ENCODE measurements around the gene DTX1. TPM values are rescaled to one million over a fixed set of nuclear protein-coding genes. Genes with fewer than 3 reads are reported as not detected.

Gene DTX1
- total and polyA plus RNA-seq, 2 of the 8 experiments (the other 6 are each of a cell fraction or from before 2014, with no cell fraction given), result 4.7 to 6.9 TPM

GRCh38 chr12:113143959-113144358, 87.4 kb downstream of the DTX1 start:
- Histone ChIP-seq H2BK15ac (ENCODE audit: low read length) (no peak overlapping the region), H3K36me3 (ENCODE audit: control insufficient read depth in 2 of 4, insufficient read depth in 4 of 4, low read length in 3 of 4) (no peaks in the 10 kb centered on the region), H2BK5ac (ENCODE audit: low read depth, low read length) (no peak overlapping the region), H2BK120ac (replicated peaks; ENCODE audit: low read depth, low read length) (no peak overlapping the region), H3K9me3 (ENCODE audit: insufficient read depth in 2 of 2, low read depth in 1 of 2, low read length in 1 of 2) (no peaks in the 10 kb centered on the region), H2AK5ac (ENCODE audit: low read depth, low read length) (no peak overlapping the region), H3K79me2 (ENCODE audit: control insufficient read depth in 1 of 2, insufficient read depth in 2 of 2, low read length in 2 of 2) (no peaks in the 10 kb centered on the region), H3K14ac (ENCODE audit: insufficient read length) (no peak overlapping the region), H3K56ac (replicated peaks; ENCODE audit: insufficient read length, low read depth, low read length) (no peak overlapping the region), H3K4ac (replicated peaks; ENCODE audit: insufficient read length, low read depth, low read length) (no peak overlapping the region), H4K5ac (ENCODE audit: insufficient read length, low read depth, low read length) (no peak overlapping the region), H3K27me3 (replicated peaks in 1 of 4; ENCODE audit: control insufficient read depth in 3 of 4, extremely low read depth in 1 of 4, insufficient read depth in 3 of 4, low read length in 3 of 4) (no peaks in the 10 kb centered on the region), H2BK12ac (ENCODE audit: low read depth, low read length) (no peak overlapping the region), H3K23me2 (ENCODE audit: low read depth, low read length) (no peaks in the 10 kb centered on the region; the same call in 1 of the 2 replicates), H2BK20ac (ENCODE audit: low read length) (no peak overlapping the region), H3K23ac (ENCODE audit: insufficient read length) (no peak overlapping the region), H2AFZ (ENCODE audit: low read length) (no peak overlapping the region), H3K27ac (ENCODE audit: low read depth, low read length) (no peak overlapping the region), H3K4me3 (ENCODE audit: extremely low read depth in 1 of 4, insufficient read depth in 2 of 4, low read depth in 3 of 4, low read length in 4 of 4) (no peak overlapping the region), H4K91ac (replicated peaks; ENCODE audit: insufficient read length, low read length) (no peak overlapping the region), H3K79me1 (ENCODE audit: low read depth, low read length) (no peaks in the 10 kb centered on the region), H4K8ac (ENCODE audit: extremely low read depth, insufficient read depth, low read length) (no peak overlapping the region), H3K4me2 (ENCODE audit: insufficient read depth in 1 of 2, low read depth in 2 of 2, low read length in 2 of 2) (no peak overlapping the region), H3K18ac (ENCODE audit: extremely low read depth, low read length) (no peak overlapping the region), H3K9ac (replicated peaks in 1 of 4; ENCODE audit: extremely low read depth in 1 of 4, low read depth in 3 of 4, low read length in 3 of 4) (no peak overlapping the region), H3K4me1 (replicated peaks in 1 of 4; ENCODE audit: control insufficient read depth in 3 of 4, insufficient read depth in 4 of 4, low read length in 3 of 4) (peaks cover 0 to 6% (median under 1%) of the 10 kb centered on the region in 4 experiments; a peak in 3 of 7 replicates), H4K20me1 (replicated peaks in 1 of 2; ENCODE audit: control insufficient read depth in 1 of 2, insufficient read depth in 2 of 2, low read length in 2 of 2) (no peaks in the 10 kb centered on the region)
- 95% methylated on average over 8 of the region's 8 CpGs; no CpG with 5 or more reads in 1 of the 2 experiments for WGBS, 2 experiments (ENCODE audit: extremely low coverage in 1 of 2, insufficient coverage in 1 of 2, insufficient read length in 1 of 2, insufficient replicate concordance in 2 of 2, low coverage in 1 of 2, low lambda C conversion rate in 2 of 2, missing lambda C conversion rate in 1 of 2)
- CTCF ChIA-PET (ENCODE audit: partially characterized antibody), result interaction anchor here (1.1 to 2.6 kb wide), 2 partner anchors 8 to 46 kb away, joined by 3 to 12 read pairs; partner anchors contain the start of gene RASAL1
- FAIRE-seq (no peak), DNase-seq (ENCODE audit: low read depth in 1 of 2, low spot score in 2 of 2) (no peak)
- POLR2A ChIA-PET (ENCODE audit: partially characterized antibody), result interaction anchor here (1.7 to 2.1 kb wide), 2 partner anchors 9 to 11 kb away, joined by 7 to 8 read pairs; partner anchors contain the start of gene RASAL1
- TF ChIP-seq TAF7 (optimal IDR thresholded peaks at IDR 0.05; ENCODE audit: borderline replicate concordance, low read depth, low read length) (no peak), RBBP5 (IDR thresholded peaks at IDR 0.05; ENCODE audit: borderline replicate concordance, low read depth, low read length) (no peak), SIRT6 (IDR thresholded peaks at IDR 0.05; ENCODE audit: low read length) (no peak), HDAC2 (IDR thresholded peaks at IDR 0.05; ENCODE audit: borderline replicate concordance in 1 of 2, low read depth in 2 of 2, low read length in 2 of 2) (no peak), GABPA (IDR thresholded peaks at IDR 0.05; ENCODE audit: borderline replicate concordance, insufficient read depth, low read length) (no peak), KDM5A (IDR thresholded peaks at IDR 0.05; ENCODE audit: low read length) (no peak), RAD21 (IDR thresholded peaks at IDR 0.05 in 1 of 2, conservative IDR thresholded peaks at IDR 0.05 in 1 of 2; ENCODE audit: low read depth in 2 of 2, low read length in 2 of 2) (no peak)
- TF ChIP-seq, protein P1, sequence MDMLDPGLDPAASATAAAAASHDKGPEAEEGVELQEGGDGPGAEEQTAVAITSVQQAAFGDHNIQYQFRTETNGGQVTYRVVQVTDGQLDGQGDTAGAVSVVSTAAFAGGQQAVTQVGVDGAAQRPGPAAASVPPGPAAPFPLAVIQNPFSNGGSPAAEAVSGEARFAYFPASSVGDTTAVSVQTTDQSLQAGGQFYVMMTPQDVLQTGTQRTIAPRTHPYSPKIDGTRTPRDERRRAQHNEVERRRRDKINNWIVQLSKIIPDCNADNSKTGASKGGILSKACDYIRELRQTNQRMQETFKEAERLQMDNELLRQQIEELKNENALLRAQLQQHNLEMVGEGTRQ (IDR thresholded peaks at IDR 0.05; ENCODE audit: low read length), result no peak
- TF ChIP-seq, protein P2, sequence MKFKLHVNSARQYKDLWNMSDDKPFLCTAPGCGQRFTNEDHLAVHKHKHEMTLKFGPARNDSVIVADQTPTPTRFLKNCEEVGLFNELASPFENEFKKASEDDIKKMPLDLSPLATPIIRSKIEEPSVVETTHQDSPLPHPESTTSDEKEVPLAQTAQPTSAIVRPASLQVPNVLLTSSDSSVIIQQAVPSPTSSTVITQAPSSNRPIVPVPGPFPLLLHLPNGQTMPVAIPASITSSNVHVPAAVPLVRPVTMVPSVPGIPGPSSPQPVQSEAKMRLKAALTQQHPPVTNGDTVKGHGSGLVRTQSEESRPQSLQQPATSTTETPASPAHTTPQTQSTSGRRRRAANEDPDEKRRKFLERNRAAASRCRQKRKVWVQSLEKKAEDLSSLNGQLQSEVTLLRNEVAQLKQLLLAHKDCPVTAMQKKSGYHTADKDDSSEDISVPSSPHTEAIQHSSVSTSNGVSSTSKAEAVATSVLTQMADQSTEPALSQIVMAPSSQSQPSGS (IDR thresholded peaks at IDR 0.05; ENCODE audit: low read length), result no peak
